Endothelial cell of umbilical vein (primary cell): ENCODE results near the gene MBD5. TPM values are rescaled to one million over a fixed set of nuclear protein-coding genes. Genes with fewer than 3 reads are reported as not detected.

Experiments
- BruUV-seq: library from RNA; stranded (reverse); fragments of 400-500 nt; replicated peaks from 2 replicates; lab custom pipeline; 2021; lab: Mats Ljungman, UMichigan
- CTCF ChIA-PET: fragments of 300-600, 350-600 bp; sonication (Branson Sonifier 250); formaldehyde crosslinking; loops from one replicate; lab custom pipeline; 2021; ENCODE audit warnings: antibody characterized with exemption, inconsistent platforms; lab: Charles Lee
- POLR2A ChIA-PET: fragments of 300-600, 350-600 bp; sonication (Branson Sonifier 250); formaldehyde crosslinking; loops from one replicate; lab custom pipeline; 2021; ENCODE audit warnings: antibody characterized with exemption, inconsistent platforms; lab: Charles Lee
- DNase-seq: peaks from one replicate; pipeline ENCODE4 v3.0.0-alpha.2; 2011; ENCODE audit warnings: low read depth, low spot score
- FAIRE-seq: peaks from 2 replicates; lab custom pipeline; 2011; peaks lifted over from hg19 to GRCh38; lab: Jason Lieb, UNC
- H2AFZ ChIP-seq: 2 replicates; pipeline ENCODE4 v1.6.0; 2012; ENCODE audit warnings: low read depth, low read length, control low read depth, inconsistent platforms
- H3K27ac ChIP-seq: 2 replicates; pipeline ENCODE4 v1.5.1; 2011; ENCODE audit warnings: low read depth, mild to moderate bottlenecking, control low read depth, low read length, moderate library complexity; ENCODE audit not compliant: insufficient read depth
- H3K27me3 ChIP-seq, 2 experiments: 2 replicates each; pipeline versions ENCODE4 v1.6.0 to v1.6.1; 2011; ENCODE audit warnings: low read length in 2 of 2, mixed read lengths in 1 of 2; ENCODE audit not compliant: control insufficient read depth in 2 of 2, insufficient read depth in 2 of 2
- H3K36me3 ChIP-seq, 2 experiments: 2 replicates in 1 of 2; 3 replicates in 1 of 2; pipeline ENCODE4 v1.5.1; 2011; ENCODE audit warnings: low read length in 2 of 2, mild to moderate bottlenecking in 1 of 2, moderate library complexity in 1 of 2; ENCODE audit not compliant: control insufficient read depth in 2 of 2, insufficient read depth in 2 of 2; ENCODE audit errors: extremely low read depth in 1 of 2
- H3K4me1 ChIP-seq: 3 replicates; pipeline ENCODE4 v1.5.1; 2011; ENCODE audit warnings: mild to moderate bottlenecking, low read length; ENCODE audit not compliant: control insufficient read depth, insufficient read depth; ENCODE audit errors: extremely low read depth
- H3K4me2 ChIP-seq: 2 replicates; pipeline ENCODE4 v1.6.1; 2011; ENCODE audit warnings: low read length, control low read depth, mixed read lengths; ENCODE audit not compliant: insufficient read depth
- H3K4me3 ChIP-seq, 3 experiments: fragments of 200-600 bp in 1 of 3; sonication (generic), shearing (Covaris generic) in 1 of 3; replicated peaks in 1 of 3; 2 replicates each; pipeline ENCODE4 v1.5.1; 2011 to 2016; ENCODE audit warnings: control low read depth in 3 of 3, low read length in 3 of 3, mild to moderate bottlenecking in 2 of 3, inconsistent platforms in 1 of 3, low read depth in 1 of 3, moderate library complexity in 1 of 3; ENCODE audit not compliant: insufficient read depth in 1 of 3
- H3K79me2 ChIP-seq: 2 replicates; pipeline ENCODE4 v1.6.0; 2012; ENCODE audit warnings: low read length, inconsistent platforms; ENCODE audit not compliant: control insufficient read depth, insufficient read depth
- H3K9ac ChIP-seq: replicated peaks from 2 replicates; pipeline ENCODE3; 2011; ENCODE audit warnings: low read length, control low read depth; ENCODE audit not compliant: insufficient read depth; ENCODE audit errors: extremely low read depth
- H3K9me1 ChIP-seq: replicated peaks from 3 replicates; pipeline ENCODE4 v1.6.0; 2011; ENCODE audit warnings: mild to moderate bottlenecking, low read length; ENCODE audit not compliant: control insufficient read depth, insufficient read depth; ENCODE audit errors: extremely low read depth
- H3K9me3 ChIP-seq: replicated peaks from 2 replicates; pipeline ENCODE4 v1.5.1; 2012; ENCODE audit warnings: low read length, inconsistent platforms; ENCODE audit not compliant: control insufficient read depth, insufficient read depth
- H4K20me1 ChIP-seq: replicated peaks from 2 replicates; pipeline ENCODE3; 2011; ENCODE audit warnings: mild to moderate bottlenecking, low read length; ENCODE audit not compliant: control insufficient read depth, insufficient read depth; ENCODE audit errors: extremely low read depth
- EZH2 ChIP-seq: IDR thresholded peaks from 2 replicates; pipeline ENCODE4 v1.6.1; 2012; ENCODE audit warnings: borderline replicate concordance, low read depth, mild to moderate bottlenecking, moderate library complexity, low read length, inconsistent platforms; ENCODE audit not compliant: severe bottlenecking
- FOS ChIP-seq: IDR thresholded peaks from 2 replicates; pipeline ENCODE4 v1.6.1; 2011; ENCODE audit warnings: mild to moderate bottlenecking, low read length, moderate library complexity, borderline replicate concordance; ENCODE audit not compliant: insufficient read depth
- GATA2 ChIP-seq: IDR thresholded peaks from 2 replicates; pipeline ENCODE4 v1.7.0; 2011; ENCODE audit warnings: low read depth, mild to moderate bottlenecking, moderate library complexity, mixed read lengths, low read length; ENCODE audit not compliant: insufficient read length, insufficient read depth
- JUN ChIP-seq: IDR thresholded peaks from 2 replicates; pipeline ENCODE4 v1.6.1; 2011; ENCODE audit warnings: borderline replicate concordance, low read depth; ENCODE audit not compliant: insufficient read length, insufficient read depth
- MYC ChIP-seq: IDR thresholded peaks from one replicate; pipeline ENCODE4 v1.6.1; 2011; ENCODE audit warnings: mild to moderate bottlenecking, low read depth, low read length
- POLR2A ChIP-seq: IDR thresholded peaks from 2 replicates; pipeline ENCODE4 v1.6.1; 2012; ENCODE audit warnings: low read depth, mild to moderate bottlenecking, control low read depth, low read length
- POLR2AphosphoS5 ChIP-seq: IDR thresholded peaks from 2 replicates; pipeline ENCODE4 v1.6.1; 2012; ENCODE audit warnings: low read depth, mild to moderate bottlenecking, control low read depth, low read length, moderate library complexity; ENCODE audit not compliant: insufficient read depth
- dilution Hi-C: fragments of 300-500 bp; cut with MboI; formaldehyde crosslinking; loops from one replicate; pipeline ENCODE4 v1.15.0; 2019; ENCODE audit warnings: low sequenced_read_pairs; ENCODE audit not compliant: extremely low pct_ligation_motif_present
- intact Hi-C: fragments of 100-400 bp; cut with micrococcal nuclease; formaldehyde crosslinking; loops from one replicate; pipeline ENCODE4 v1.10.0; 2022
- polyA plus RNA-seq, 4 experiments: library from polyadenylated mRNA; depleted of rRNA in 3 of 4; stranded (reverse) in 3 of 4; unstranded in 1 of 4; fragments of >200 nt; gene quantifications; 2 replicates each; pipeline versions ENCODE4 v1.2.1 to v1.2.3, GENCODE V29; 2011 to 2012; ENCODE audit warnings: missing spikeins in 1 of 4
- total RNA-seq: library from RNA; stranded (reverse); gene quantifications from 2 replicates; pipeline ENCODE4 v1.2.3, GENCODE V29; 2021
- TF ChIP-seq, protein P1 (sequence below): IDR thresholded peaks from 2 replicates; pipeline ENCODE4 v1.6.1; 2011; ENCODE audit not compliant: insufficient read depth, insufficient read length
- TF ChIP-seq, protein P2 (sequence below), 2 donors: IDR thresholded peaks; 1 replicate in 1 of 2; 2 replicates in 1 of 2; pipeline ENCODE4 v1.5.1; 2011; ENCODE audit warnings: low read length in 2 of 2, mild to moderate bottlenecking in 2 of 2, moderate library complexity in 2 of 2, control low read depth in 1 of 2, inconsistent platforms in 1 of 2, low read depth in 1 of 2; ENCODE audit not compliant: insufficient read depth in 1 of 2; ENCODE audit errors: extremely low read depth in 1 of 2

MBD5 gene
- total and polyA plus RNA-seq, 2 donors (not counting 3 experiments of a cell fraction or from before 2014, with no cell fraction given), result 11.3 to 37.0 TPM

DNA sequence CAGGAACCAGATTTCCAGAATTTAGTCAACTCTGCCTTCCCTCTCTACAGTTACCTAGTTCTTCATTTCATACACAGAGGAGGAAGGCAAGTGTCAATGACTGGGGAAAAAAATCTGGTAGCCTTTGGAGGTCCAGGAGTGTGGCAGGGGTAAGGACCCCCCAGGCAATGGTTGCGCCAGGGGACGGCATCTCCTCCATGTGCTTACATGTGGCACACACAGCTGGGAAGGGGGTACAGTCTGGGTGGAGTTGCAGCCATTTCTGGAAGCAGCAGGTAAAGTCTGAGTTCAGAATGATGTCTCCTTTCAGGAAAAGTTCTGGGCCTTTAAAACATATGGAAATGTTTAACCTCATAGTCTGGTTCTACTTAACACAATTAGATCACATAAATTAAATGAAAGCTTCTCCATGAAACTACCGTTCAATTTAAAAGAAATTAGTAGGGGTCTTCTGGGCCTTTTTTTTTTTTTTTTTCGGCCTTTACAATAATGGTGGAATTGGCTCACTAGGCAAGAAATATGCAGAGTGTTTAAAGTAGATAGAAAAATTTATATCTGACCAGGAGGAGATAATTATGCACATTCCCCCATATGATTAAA, 470.0 kb downstream of the MBD5 start:
- Histone ChIP-seq H3K79me2 (no peaks in the 10 kb centered on the region), H3K9me3 (no peaks in the 10 kb centered on the region), H3K4me2 (no peak overlapping the region), H3K9ac (no peak overlapping the region), H2AFZ (no peak overlapping the region), H3K9me1 (no peaks in the 10 kb centered on the region), H4K20me1 (no peaks in the 10 kb centered on the region), H3K36me3 (no peaks in the 10 kb centered on the region), H3K4me3 (no peak overlapping the region), H3K4me1 (no peaks in the 10 kb centered on the region), H3K27ac (no peak overlapping the region), H3K27me3 (no peaks in the 10 kb centered on the region)
- no peak for TF ChIP-seq EZH2
- no peak for TF ChIP-seq GATA2
- TF ChIP-seq, protein P1, sequence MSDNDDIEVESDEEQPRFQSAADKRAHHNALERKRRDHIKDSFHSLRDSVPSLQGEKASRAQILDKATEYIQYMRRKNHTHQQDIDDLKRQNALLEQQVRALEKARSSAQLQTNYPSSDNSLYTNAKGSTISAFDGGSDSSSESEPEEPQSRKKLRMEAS, result no peak
- no peak for TF ChIP-seq POLR2AphosphoS5
- TF ChIP-seq, protein P2, sequence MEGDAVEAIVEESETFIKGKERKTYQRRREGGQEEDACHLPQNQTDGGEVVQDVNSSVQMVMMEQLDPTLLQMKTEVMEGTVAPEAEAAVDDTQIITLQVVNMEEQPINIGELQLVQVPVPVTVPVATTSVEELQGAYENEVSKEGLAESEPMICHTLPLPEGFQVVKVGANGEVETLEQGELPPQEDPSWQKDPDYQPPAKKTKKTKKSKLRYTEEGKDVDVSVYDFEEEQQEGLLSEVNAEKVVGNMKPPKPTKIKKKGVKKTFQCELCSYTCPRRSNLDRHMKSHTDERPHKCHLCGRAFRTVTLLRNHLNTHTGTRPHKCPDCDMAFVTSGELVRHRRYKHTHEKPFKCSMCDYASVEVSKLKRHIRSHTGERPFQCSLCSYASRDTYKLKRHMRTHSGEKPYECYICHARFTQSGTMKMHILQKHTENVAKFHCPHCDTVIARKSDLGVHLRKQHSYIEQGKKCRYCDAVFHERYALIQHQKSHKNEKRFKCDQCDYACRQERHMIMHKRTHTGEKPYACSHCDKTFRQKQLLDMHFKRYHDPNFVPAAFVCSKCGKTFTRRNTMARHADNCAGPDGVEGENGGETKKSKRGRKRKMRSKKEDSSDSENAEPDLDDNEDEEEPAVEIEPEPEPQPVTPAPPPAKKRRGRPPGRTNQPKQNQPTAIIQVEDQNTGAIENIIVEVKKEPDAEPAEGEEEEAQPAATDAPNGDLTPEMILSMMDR (IDR thresholded peaks at IDR 0.05; ENCODE audit: extremely low read depth in 1 of 2, insufficient read depth in 1 of 2, low read depth in 1 of 2, low read length in 2 of 2), result no peak
- no peak for TF ChIP-seq POLR2A
- TF ChIP-seq FOS, result no peak
- no peak for TF ChIP-seq JUN
- TF ChIP-seq MYC, result no peak
- dilution Hi-C loops (no loop called here), intact Hi-C loops (no loop called here)
- ChIA-PET CTCF (no interaction called here), POLR2A (no interaction called here)
- no TSS peak for BruUV-seq
- DNase-seq (no peak), FAIRE-seq (no peak)
